Measurements from ENCODE around the gene MDFIC.
A peak's percentile ranks its signal among the peaks of the same experiment; 100 is the strongest.

The MDFIC gene

GRCh38 chr7:114939484-114940097, 17.7 kb downstream of the MDFIC start:
- DNase-seq (ENCODE audit: low read depth, low spot score) = no peak
- H3K36me3 ChIP-seq (ENCODE audit: insufficient read depth, low read length) = peaks cover 23% of the 10 kb centered on the region
- no peak overlapping the region for H3K9ac ChIP-seq (ENCODE audit: insufficient read length)
- H3K27ac ChIP-seq = 0 out of 2 replicates have a peak overlapping the region, but pooled peaks have one; percentile 4
- no peaks in the 10 kb centered on the region for H3K9me3 ChIP-seq (ENCODE audit: low read depth, low read length)
- no peak overlapping the region for H3K4me3 ChIP-seq
- no peak for TF ChIP-seq FOXP2 (optimal IDR thresholded peaks at IDR 0.05; ENCODE audit: control extremely low read depth, extremely low read length, insufficient read depth)
- TF ChIP-seq EZH2 (IDR thresholded peaks at IDR 0.05) = no peak
- TF ChIP-seq POLR2AphosphoS5 (IDR thresholded peaks at IDR 0.05; ENCODE audit: borderline replicate concordance, low read depth, low read length) = no peak

- no peak for DNase-seq (ENCODE audit: low read depth, low spot score)
- Histone ChIP-seq H3K9me3 (ENCODE audit: low read depth, low read length) (no peaks in the 10 kb centered on the region), H3K9ac (ENCODE audit: insufficient read length) (no peak overlapping the region), H3K27ac (peak overlapping the region; percentile 4; the same call in 1 of the 2 replicates), H3K4me3 (no peak overlapping the region), H3K36me3 (ENCODE audit: insufficient read depth, low read length) (peaks cover 23% of the 10 kb centered on the region)
- TF ChIP-seq EZH2 (IDR thresholded peaks at IDR 0.05) = no peak
- no peak for TF ChIP-seq POLR2AphosphoS5 (IDR thresholded peaks at IDR 0.05; ENCODE audit: borderline replicate concordance, low read depth, low read length)
- no peak for TF ChIP-seq FOXP2 (optimal IDR thresholded peaks at IDR 0.05; ENCODE audit: control extremely low read depth, extremely low read length, insufficient read depth)
Observed at GRCh38 chr7:114940220-114940619, 18.3 kb downstream of the MDFIC start.

GRCh38 chr7:114941692-114942091, 19.8 kb downstream of the MDFIC start:
- Histone ChIP-seq H3K9me3 (ENCODE audit: low read depth, low read length) (no peaks in the 10 kb centered on the region), H3K27ac (no peak overlapping the region), H3K9ac (ENCODE audit: insufficient read length) (no peak overlapping the region), H3K36me3 (ENCODE audit: insufficient read depth, low read length) (peaks cover 29% of the 10 kb centered on the region), H3K4me3 (no peak overlapping the region)
- no peak for TF ChIP-seq EZH2 (IDR thresholded peaks at IDR 0.05)
- TF ChIP-seq POLR2AphosphoS5 (IDR thresholded peaks at IDR 0.05; ENCODE audit: borderline replicate concordance, low read depth, low read length) = no peak
- TF ChIP-seq FOXP2 (optimal IDR thresholded peaks at IDR 0.05; ENCODE audit: control extremely low read depth, extremely low read length, insufficient read depth) = no peak
- no peak for DNase-seq (ENCODE audit: low read depth, low spot score)

- no peak for DNase-seq (ENCODE audit: low read depth, low spot score)
- Histone ChIP-seq H3K36me3 (ENCODE audit: insufficient read depth, low read length) (peaks cover 29% of the 10 kb centered on the region), H3K9ac (ENCODE audit: insufficient read length) (no peak overlapping the region), H3K27ac (no peak overlapping the region), H3K9me3 (ENCODE audit: low read depth, low read length) (no peaks in the 10 kb centered on the region), H3K4me3 (no peak overlapping the region)
- no peak for TF ChIP-seq EZH2 (IDR thresholded peaks at IDR 0.05)
- no peak for TF ChIP-seq FOXP2 (optimal IDR thresholded peaks at IDR 0.05; ENCODE audit: control extremely low read depth, extremely low read length, insufficient read depth)
- TF ChIP-seq POLR2AphosphoS5 (IDR thresholded peaks at IDR 0.05; ENCODE audit: borderline replicate concordance, low read depth, low read length) = no peak
Observed at GRCh38 chr7:114942446-114943175, 20.7 kb downstream of the MDFIC start.

GRCh38 chr7:114943530-114943929, 21.6 kb downstream of the MDFIC start:
- Histone ChIP-seq H3K36me3 (ENCODE audit: insufficient read depth, low read length) (peaks cover 27% of the 10 kb centered on the region), H3K9me3 (ENCODE audit: low read depth, low read length) (no peaks in the 10 kb centered on the region), H3K4me3 (no peak overlapping the region), H3K27ac (no peak overlapping the region), H3K9ac (ENCODE audit: insufficient read length) (no peak overlapping the region)
- TF ChIP-seq EZH2 (IDR thresholded peaks at IDR 0.05) = no peak
- no peak for TF ChIP-seq POLR2AphosphoS5 (IDR thresholded peaks at IDR 0.05; ENCODE audit: borderline replicate concordance, low read depth, low read length)
- no peak for TF ChIP-seq FOXP2 (optimal IDR thresholded peaks at IDR 0.05; ENCODE audit: control extremely low read depth, extremely low read length, insufficient read depth)
- DNase-seq (ENCODE audit: low read depth, low spot score) = no peak

GRCh38 chr7:114943953-114944744, 22.3 kb downstream of the MDFIC start:
- peaks cover 22% of the 10 kb centered on the region for H3K36me3 ChIP-seq (ENCODE audit: insufficient read depth, low read length)
- H3K9ac ChIP-seq (ENCODE audit: insufficient read length) = no peak overlapping the region
- no peak for TF ChIP-seq POLR2AphosphoS5 (IDR thresholded peaks at IDR 0.05; ENCODE audit: borderline replicate concordance, low read depth, low read length)
- no peaks in the 10 kb centered on the region for H3K9me3 ChIP-seq (ENCODE audit: low read depth, low read length)
- no peak for DNase-seq (ENCODE audit: low read depth, low spot score)
- no peak overlapping the region for H3K4me3 ChIP-seq
- H3K27ac ChIP-seq = no peak overlapping the region

GRCh38 chr7:114944745-114945625, 23.1 kb downstream of the MDFIC start:
- Histone ChIP-seq H3K9ac (ENCODE audit: insufficient read length) (no peak overlapping the region), H3K9me3 (ENCODE audit: low read depth, low read length) (no peaks in the 10 kb centered on the region), H3K27ac (no peak overlapping the region), H3K36me3 (ENCODE audit: insufficient read depth, low read length) (peaks cover 22% of the 10 kb centered on the region), H3K4me3 (no peak overlapping the region)
- DNase-seq (ENCODE audit: low read depth, low spot score) = no peak
- TF ChIP-seq POLR2AphosphoS5 (IDR thresholded peaks at IDR 0.05; ENCODE audit: borderline replicate concordance, low read depth, low read length) (no peak), EZH2 (IDR thresholded peaks at IDR 0.05) (no peak), FOXP2 (optimal IDR thresholded peaks at IDR 0.05; ENCODE audit: control extremely low read depth, extremely low read length, insufficient read depth) (no peak)

Data from SK-N-MC (cell line).